SKM-1 (cell line): ENCODE results near the gene RNF26.

Source experiments
- DNase-seq: peaks from one replicate; lab custom pipeline; 2025; ENCODE audit not compliant: unreplicated experiment; lab: John Stamatoyannopoulos, UW

Gene RNF26

GRCh38 chr11:119335655-119336543 lies 1.6 kb downstream of the RNF26 start:
- DNase-seq, result no peak

GRCh38 chr11:119336744-119337469 lies 2.6 kb downstream of the RNF26 start:
- no peak for DNase-seq

GRCh38 chr11:119337581-119338317 lies 3.4 kb downstream of the RNF26 start:
- DNase-seq, result no peak

- peak; percentile 20 for DNase-seq
Measured at GRCh38 chr11:119338318-119338890, 4.1 kb downstream of the RNF26 start.

GRCh38 chr11:119338965-119339588 lies 4.8 kb downstream of the RNF26 start:
- no peak for DNase-seq

- peak; percentile 25 for DNase-seq
Measured at GRCh38 chr11:119339589-119340334, 5.4 kb downstream of the RNF26 start.

- DNase-seq, result no peak
Measured at GRCh38 chr11:119340335-119341221, 6.3 kb downstream of the RNF26 start, which contains the start of gene C1QTNF5. Gene C1QTNF5 (minus strand): TSS chr11:119340883. CDS start chr11:119340397, 486 bp downstream.

- no peak for DNase-seq
Measured at GRCh38 chr11:119341222-119342022, 7.1 kb downstream of the RNF26 start.

GRCh38 chr11:119342023-119342300 lies 7.6 kb downstream of the RNF26 start:
- no peak for DNase-seq

GRCh38 chr11:119342362-119343130 lies 8.2 kb downstream of the RNF26 start:
- no peak for DNase-seq

- no peak for DNase-seq
Measured at GRCh38 chr11:119343726-119344125, 9.4 kb downstream of the RNF26 start.

GRCh38 chr11:119344291-119345010 lies 10.1 kb downstream of the RNF26 start:
- DNase-seq, result no peak

- no peak for DNase-seq
Measured at GRCh38 chr11:119345685-119346084, 11.4 kb downstream of the RNF26 start.

- no peak for DNase-seq
Measured at GRCh38 chr11:119346605-119347004, 12.3 kb downstream of the RNF26 start, which contains the start of gene MFRP. Gene MFRP (minus strand): TSS chr11:119346705. CDS start chr11:119346513, 192 bp downstream.

GRCh38 chr11:119347242-119347641 lies 12.9 kb downstream of the RNF26 start:
- DNase-seq, result no peak

- DNase-seq, result no peak
Measured at GRCh38 chr11:119347940-119348605, 13.7 kb downstream of the RNF26 start.
